Measurements from ENCODE around the gene PRSS27. TPM values are rescaled to one million over a fixed set of nuclear protein-coding genes. Genes with fewer than 3 reads are reported as not detected.

The PRSS27 gene
- total RNA-seq, 1 donor from 2014 or later, result 0.85 TPM

DNA sequence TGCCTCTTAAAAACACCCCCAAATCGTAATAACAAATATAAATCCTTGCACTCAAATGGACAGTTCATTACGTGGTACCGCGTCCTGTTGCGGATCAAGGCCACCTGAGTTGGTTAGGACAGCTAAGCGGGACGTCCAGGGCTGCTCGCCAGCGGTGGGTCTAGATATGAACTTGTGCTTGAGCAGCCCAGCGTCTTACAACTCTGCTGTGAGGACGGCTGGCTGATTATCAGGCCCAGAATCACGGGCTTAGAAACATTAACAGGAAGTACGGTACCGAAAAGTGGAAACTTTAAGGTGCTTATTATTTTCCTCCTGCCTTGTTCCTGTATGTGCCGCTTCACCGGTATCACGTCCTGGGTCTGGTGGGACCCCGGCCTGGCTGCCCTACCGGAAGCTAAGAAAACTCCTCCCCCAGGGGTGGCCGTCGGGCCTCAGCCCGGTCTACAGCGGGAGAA lies 31.6 kb upstream of the PRSS27 start:
- DNase-seq (ENCODE audit: low read depth), result no peak

DNA sequence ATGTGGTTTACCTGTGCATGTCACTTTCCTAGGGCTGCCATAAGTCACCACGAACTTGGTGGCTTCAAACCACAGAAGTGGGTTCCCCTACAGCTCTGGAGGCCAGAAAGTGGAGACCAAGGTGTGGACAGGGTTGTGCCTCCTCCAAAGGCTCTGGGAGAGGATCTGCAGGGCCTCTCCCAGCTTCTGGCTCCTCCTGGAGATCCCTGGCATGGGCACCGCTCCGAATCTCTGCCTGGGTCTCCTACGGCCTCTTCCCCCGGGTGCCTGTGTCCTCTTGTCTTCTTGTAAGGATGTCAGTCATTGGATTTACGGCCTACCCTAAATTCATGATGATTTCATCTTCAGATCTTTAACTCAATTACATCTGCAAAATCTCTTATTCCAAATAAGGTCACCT lies 29.9 kb upstream of the PRSS27 start:
- DNase-seq (ENCODE audit: low read depth), result no peak

DNA sequence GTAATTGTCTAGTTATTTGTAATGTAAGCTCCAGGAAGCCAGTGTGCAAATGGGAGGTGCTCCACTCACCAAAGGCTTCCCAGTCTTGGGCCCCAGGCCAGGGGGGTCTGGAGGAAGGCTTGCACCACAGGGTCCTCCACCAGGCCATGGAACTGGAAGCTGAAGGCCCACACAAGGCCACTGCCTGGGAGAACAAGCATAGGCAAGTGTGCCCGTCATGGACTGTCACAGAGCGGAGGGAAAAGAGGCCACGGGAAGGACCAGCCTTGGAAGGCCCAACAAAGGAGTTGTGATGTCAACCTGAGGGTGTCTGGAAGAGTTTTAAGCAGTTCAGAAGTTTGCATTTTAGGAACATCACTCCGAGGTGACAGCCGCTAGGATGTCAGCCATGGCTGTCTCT lies 29.5 kb upstream of the PRSS27 start:
- no peak for DNase-seq (ENCODE audit: low read depth)

DNA sequence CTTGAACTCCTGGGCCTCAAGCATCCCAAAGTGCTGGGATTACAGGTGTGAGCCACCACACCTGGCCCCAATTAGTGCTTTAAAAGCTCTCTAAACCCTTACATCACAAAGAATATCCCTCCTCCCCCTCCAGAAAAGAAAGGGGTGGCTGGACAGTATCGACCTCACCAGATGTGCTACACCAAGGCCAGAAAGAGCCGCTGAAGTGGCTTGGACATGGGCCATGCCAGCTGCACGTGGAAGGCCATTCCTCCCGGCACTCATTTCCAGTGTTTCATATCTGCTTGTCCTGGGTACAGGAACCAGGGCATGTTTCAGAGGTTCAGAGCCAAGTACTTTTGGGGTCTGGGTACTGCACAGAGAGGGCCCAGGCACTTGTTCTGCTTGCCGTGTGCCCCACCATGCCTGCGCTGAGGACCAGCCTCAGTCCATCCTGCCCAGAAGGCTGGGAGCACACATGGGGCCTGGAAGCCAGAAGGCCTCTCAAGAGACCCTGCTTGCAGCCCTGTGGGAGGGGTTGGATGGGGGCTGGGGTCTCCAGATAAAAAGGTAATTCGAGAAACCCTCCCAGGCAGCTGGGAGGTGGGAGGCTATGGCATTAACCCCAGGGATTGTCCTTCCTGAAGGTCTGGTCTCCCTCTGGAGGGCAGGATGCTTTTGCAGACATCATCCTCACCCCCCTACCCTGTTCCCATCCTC lies 28.9 kb upstream of the PRSS27 start:
- no peak for DNase-seq (ENCODE audit: low read depth)

DNA sequence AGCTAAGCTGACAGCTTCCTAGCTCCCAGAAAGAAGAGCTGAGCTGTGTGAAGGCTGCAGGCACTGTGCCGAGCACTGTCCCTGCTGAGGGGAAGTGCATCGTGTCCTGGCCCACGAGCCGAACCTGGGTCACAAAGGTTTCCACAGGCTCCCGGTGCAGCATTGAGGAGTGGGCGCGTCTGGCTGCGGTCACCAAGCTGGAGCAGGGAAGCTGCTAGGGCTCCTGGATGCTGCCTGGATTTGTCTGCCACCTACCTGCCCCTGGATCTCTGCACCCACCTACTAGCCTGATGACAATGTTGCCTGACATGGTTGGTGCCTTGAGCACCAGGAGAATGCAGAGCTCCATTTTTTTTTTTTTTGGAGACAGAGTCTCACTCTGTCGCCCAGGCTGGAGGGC lies 25.9 kb upstream of the PRSS27 start:
- no peak for DNase-seq (ENCODE audit: low read depth)

DNA sequence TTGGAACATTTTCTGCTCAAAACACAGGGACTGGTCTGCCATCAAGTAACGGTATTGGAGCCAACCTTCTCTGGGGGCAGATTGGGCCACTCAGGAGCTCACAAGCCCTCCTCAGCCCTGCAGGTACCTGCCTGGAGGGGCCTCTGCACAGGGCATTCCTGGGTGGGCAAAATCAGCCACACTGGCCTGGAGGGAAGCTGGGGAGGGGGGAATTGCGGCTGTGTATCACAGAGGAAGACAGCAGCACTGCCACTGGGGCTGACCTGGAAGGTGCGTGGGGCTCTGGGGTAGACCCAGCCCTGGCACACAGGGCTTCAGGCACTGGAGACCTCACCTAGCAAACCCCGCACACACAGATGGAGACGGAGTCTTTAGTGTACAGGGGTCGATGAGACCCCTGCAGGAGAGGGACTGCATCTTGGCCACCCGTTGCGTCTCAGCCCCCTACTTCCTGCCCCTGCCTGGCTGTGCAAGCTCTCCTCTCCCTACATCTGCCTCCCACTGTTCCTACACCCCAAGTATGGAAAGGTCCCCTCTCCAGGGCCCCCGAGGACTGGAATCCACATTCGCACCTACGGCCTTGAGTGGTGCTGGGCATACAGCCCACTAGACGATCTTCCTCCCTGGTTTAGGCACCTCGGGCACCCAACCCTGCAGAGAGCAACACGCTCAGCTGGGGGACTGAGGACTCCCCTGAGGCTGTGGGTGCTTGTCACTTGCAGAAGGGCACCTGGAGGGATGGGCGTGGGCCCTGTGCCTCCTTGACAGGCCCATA lies 25.3 kb upstream of the PRSS27 start:
- DNase-seq (ENCODE audit: low read depth), result no peak

DNA sequence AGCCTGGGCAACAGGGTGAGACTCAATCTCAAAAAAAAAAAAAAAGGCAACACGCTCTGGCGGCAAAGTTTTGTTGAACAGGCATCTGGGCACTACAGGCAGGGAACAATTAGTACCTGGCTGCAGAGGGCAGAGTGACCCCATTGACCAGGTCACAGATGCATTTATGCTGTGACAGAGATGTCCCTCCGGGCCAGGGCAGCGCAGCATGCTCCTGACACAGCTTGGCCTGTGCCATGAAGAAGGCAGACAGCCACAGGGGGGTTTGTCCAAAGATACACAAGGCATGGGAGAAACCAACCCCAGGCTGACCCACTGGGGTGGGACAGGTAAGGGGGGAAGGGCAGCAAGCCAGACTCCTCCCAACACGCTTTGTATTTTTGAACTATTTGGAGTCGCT lies 24.7 kb upstream of the PRSS27 start:
- no peak for DNase-seq (ENCODE audit: low read depth)

DNA sequence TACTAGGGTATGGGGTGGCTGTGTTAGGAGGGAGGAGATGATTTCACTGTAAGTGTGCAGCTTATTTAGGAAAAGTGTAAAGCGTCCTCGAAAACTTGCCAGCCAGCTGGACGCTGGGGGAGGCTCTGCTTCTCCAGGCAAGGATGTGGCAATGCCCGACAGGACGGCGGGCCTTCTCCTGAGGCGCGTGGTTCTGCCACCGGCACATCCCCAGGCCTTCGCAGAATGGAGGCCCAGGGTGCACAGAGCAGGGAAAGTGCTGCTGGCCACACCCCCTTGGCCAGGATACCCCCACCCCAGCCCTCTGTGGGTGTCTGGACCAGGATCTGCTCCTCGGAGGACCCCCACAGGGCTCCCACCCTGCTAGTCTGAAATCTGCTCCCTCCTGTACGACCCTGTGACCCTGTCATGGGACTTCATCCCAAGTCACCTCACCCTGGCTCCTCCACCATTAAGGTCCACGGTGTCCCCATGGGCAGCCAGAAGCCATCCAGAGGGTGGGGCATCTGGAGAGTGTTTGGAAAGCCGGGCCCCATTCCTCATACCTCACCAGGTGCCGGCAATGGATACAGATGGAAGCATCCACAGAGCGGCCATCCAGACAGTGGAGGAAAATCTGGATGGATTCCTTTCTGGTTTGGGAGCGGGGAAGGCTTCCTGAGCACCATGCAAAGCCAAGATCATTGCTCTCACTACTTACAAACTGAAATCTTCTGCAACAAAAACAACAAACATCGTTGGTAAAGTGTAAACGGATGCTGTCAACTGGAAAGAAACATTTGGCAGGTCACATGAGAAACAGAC lies 23.2 kb upstream of the PRSS27 start:
- no peak for DNase-seq (ENCODE audit: low read depth)

DNA sequence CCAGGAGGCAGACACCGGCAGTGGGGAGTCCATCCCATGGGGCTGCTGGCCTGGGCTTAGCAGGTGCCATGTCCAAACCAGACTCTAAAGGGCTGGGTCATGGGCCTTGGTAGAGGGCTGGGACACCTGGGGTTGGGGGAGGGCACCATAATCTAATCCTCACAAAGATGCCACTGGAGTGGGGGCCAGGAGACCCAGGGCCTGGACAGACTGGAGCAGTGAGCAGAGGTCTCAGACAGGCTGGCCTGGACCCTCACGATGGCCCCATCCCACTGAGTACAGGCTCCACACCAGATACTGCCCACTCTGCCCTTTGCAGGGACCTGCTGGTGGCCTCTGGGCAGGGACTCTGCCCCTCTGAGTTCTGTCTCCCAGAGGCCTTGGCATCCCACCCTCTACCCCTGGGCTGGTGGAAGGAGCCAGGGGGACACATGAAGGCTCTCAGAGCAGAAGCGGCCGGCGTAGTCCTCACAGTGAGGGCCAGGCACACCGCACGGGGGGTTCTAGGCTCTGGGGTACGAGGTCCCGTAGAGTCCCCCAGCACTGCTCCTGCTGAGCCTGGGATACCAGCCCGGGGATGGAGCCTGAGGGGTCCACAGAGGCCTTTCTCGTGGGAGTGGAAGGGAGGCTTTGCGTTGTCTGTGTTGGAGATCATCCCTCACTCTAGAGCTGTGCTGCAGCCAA lies 22.4 kb upstream of the PRSS27 start:
- DNase-seq (ENCODE audit: low read depth), result no peak

DNA sequence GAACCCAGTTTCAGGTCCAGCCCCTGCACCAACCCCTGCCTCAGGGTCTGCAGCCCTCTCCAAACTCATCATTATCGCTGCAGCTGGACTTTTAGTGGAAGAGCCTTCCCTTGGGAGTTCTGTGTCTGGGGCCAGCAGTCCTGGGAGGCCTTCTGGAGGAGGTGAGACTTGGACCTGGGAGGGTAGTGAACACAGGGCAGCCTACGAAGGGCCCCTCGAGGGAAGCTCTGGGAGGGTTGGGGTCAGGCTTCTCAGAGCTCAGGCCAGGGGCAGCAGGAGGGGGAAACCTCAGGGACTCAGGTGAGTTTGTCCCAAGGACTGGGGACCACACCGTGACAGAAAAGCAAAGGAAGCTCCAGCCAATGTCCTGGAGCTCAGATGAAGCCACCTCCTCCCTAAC lies 21.1 kb upstream of the PRSS27 start:
- DNase-seq (ENCODE audit: low read depth), result no peak

DNA sequence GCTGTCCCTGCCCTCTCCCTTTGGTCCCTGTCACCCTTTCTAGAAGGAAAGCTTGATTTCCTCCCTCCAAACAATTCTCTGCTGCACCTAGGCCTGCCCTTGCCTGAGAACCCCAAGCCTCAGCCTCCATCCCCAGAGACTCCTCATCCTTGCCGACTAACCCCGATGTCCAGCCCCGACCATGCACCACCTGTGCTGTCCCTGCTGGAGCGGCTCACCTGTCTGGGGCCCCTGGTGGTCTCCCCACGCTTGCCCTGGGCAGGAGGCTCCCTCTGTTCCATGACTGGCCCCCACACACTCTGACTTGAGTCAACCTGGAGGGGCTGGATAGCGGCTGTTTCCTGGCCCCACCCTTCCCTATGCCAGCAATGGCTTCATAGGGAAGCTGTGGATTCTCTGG lies 20.5 kb upstream of the PRSS27 start:
- no peak for DNase-seq (ENCODE audit: low read depth)

DNA sequence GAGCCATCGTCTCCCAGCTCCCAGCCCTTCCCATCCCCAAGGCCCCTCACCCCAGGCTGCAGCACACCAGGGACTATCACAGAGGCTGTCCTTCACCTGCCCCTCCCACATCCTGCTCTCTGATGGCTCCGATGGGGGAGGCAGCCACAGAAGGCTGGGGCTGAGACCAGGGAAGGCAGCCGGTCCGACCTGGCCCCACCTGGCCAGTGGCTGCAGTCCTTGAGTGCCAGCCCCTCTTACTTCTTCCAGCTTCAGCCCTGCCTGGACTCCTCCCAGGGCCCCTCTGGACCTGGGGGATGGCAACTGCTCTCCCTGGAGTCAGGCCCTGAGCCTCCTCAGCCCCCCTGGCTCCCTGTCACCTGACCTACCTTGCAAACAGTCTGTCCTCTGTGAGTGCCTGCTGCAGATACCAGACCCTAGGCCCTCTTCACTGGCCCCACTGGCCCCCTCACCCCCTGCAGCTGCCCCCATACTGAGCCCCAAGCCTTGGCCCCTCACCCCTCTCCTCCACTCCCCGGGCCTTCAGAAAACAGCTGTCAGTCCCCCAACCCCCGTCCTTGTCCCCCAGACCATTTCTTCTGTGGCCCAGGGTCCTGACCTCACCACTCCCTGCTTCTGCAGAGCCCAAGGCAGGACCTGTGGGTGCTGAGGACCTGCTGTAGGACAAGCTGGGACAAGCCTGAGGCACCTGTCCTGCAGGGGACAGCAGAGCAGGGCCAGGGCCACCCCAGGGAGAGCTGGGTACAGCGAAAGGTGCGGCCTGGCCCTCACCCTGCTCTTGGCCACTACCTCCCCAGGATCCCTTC lies 19.8 kb upstream of the PRSS27 start:
- no peak for DNase-seq (ENCODE audit: low read depth)

DNA sequence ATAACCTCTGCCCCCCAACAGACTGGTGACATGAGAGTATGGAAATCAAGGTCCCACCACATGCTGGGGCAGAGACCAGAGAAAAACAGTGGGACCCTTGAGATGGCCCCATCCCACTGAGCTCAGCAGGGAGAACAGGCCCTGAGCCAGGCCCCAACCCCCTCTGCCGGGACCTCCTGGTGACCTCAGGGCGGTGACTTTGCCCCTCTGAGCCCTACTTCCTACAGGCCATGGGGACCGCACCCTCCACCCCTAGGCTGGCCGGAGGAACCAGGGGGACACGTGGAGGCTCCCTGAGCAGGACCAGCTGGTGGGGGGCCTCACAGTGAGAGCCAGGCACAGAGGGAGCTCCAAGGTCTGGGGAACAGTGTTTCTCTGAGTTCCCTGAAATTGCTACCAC lies 18.6 kb upstream of the PRSS27 start:
- no peak for DNase-seq (ENCODE audit: low read depth)

DNA sequence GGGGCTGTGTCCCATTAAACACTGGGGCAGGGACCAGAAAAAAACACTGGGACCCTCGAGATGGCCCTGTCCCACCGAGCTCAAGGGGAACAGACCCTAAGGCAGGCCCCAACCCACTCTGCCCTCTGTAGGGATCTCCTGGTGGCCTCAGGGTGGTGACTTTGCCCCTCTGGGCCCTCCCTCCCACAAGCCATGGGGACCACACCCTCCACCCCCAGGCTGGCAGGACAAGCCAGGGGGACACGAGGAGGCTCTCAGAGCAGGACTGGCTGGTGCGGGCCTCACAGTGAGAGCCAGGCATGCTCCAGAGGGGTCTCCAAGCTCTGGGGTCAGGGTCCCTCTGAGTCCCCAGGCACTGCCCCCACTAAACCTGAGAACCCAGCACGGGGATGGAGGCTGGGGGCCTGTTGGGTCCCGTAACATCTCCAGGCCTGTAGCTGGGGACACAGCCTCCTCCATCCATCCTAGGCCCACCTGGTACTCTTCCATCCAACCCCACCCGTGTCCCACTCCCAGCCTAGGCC lies 17.9 kb upstream of the PRSS27 start:
- DNase-seq (ENCODE audit: low read depth), result no peak

DNA sequence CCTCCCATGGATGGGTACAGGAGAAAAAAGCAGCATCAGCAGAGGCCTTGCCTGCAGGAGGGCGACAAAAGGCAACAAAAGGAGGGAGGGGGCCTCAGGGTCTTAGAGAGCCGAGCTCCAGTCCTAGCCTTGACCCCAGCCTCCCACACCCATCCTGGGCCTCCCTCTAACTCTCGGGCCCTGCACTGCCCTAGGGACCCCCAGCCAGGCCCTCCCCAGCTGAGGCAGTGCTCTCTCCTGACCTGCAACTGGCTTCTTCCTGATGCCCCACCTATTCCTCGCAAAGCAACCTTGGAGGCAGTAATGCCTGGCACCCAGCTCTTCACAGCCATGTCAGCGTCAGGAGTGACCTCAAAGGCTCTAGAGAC lies 17.2 kb upstream of the PRSS27 start:
- DNase-seq (ENCODE audit: low read depth), result no peak

DNA sequence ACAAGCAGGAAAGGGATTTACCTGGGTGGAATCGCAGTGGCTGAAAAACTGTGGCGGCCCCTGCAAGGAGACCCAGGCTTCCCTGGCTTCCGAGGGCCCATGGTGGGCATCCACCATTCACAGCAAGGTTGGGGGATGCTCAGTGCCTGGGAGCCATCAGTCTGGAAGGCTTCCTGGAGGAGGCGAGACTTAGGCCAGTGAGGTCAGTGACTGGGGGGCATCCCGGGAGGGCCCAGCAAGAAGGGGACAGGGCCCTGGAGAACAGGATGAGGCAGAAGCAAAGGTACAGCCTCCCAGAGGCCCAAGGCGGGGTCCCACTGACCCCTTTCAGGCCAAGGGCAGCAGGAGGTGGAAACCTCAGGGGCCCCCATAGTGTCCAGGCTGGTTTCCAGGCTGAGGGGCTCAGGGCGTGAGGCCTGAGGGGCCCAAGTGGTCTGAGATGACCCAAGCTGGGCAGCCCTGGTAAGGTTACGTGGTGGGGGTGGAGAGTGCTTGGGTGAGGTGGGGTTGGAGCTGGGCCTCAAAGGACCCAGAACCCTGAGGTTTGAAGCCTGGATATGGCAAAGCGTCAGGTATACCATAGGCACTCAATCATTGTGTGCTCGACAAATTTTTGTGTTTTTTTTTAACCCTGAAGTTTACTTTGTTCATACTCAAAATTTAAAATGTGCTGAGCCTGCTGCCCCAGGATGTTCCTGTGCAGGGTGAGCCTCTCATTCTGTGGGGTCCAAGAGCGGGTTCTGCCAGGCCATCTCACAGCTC lies 16.6 kb upstream of the PRSS27 start:
- DNase-seq (ENCODE audit: low read depth), result no peak

DNA sequence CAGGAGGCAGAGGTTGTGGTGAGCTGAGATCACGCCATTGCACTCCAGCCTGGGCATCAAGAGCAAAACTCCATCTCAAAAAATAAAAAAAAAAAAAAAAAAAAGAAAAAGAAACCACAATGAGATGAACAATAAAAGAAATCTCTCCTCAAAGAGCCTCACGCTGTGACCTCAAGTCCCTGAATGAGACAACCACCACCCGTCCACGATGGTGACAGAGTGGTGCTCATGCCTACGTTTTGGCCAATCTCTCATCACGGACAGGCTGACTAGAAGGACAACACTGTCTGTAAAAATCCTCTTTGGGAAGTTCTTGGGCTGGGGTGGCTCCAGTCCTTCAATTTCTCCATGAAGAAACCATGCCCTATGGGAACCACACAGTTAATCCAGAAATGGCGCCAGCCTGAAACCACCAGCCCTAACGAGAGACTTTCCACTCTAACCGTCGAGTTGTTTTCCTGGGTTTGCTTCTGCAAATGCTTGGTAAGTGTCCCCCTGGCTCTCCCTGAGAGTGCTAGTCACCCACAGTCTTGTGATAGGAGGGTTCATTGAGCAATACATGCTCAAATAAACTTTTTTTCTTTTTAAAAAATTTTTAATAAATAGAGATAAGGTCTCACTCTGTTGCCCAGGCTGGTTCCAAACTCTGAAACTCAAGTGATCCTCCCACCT lies 15.0 kb upstream of the PRSS27 start:
- no peak for DNase-seq (ENCODE audit: low read depth)

DNA sequence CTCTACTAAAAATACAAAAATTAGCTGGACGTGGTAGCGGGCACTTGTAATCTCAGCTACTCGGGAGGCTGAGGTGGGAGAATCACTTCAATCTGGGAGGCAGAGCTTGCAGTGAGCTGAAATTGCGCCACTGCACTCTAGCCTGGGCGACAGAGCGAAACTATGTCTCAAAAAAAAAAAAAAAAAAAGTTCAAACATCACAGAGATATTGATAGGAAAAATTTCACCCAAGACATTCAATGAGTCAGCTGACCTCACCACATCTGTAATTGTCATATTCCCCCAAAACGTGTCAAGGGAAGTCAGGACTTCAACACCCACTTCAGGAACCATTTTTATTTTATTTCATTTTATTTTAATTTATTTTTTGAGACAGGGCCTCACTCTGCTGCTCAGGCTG lies 8.0 kb upstream of the PRSS27 start:
- no peak for DNase-seq (ENCODE audit: low read depth)

DNA sequence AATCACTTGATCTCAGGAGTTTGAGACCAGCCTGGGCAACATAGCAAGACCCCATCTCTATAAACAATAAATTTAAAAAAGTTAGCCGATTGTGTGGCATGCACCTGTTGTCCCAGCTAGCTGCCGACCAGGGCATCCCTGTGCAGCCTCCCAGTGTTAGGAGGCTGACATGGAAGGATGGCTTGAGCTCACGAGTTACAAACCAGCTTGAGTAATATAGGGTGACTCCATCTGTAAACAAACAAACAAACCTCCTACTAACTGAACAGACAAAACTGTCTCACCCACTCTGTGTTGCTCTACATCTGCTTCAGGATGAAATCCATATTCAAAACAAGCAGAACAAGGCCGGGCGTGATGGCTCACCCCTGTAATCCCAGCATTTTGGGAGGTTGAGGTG lies 6.9 kb upstream of the PRSS27 start:
- no peak for DNase-seq (ENCODE audit: low read depth)
